G401.6 (cell line): Measurements from ENCODE around the gene GRK5.

Source experiments
- FAIRE-seq: peaks from 2 replicates; lab custom pipeline; 2012; peaks lifted over from hg19 to GRCh38; lab: Jason Lieb, UNC

Gene GRK5

DNA sequence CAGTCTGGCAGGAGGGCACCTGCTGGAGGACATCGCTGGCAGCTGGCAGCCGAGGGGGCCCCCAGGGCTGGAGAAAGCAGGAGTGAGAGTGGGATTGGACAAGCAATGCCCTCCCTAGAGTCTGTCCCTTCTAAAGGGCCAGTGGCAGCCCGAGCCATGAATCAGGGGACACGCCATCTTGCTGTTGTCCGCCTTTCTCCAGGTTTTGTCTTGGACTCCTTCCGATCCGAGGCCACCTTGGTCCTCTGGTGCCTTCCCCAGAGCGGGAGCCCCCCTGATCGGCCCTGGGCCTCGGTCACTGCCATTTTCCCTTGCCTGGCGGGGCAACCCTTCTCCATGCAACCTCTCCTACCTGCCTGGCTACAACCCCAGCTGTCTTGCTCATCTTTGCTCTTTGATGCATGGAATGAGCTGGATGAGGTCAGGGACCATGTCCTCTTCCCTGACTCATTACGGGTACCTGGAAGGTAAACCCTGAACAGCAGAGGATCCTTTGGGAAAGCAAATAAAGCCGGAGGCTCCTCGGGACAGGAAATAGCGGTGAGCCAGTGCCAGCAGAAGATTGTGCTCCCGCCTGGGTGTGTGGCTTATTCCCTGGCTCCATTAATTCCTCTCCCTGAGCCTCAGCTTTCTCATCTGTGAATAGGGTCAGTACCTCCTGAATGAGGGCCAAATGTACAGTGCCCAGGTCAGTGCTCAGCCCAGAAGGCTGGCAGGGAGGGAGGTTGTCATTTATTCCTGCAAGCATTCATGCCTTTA is 112.0 kb downstream of the GRK5 start:
- FAIRE-seq = no peak

DNA sequence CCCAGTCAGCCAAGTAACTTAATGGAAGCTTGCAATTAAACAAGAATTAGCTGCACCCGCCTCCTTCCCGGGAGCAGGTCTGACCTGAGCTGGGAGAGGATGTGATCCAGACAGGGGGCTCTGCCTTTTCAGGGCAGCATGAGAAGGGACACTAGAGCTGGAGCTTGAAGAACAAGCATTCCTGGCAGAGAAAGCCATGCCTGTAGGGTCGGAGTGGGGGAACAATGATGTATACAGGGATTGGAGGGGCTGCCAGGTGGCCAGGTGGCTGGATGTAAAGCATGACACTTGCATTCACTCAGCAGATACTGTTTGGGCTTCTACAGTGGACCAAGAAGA is 112.5 kb downstream of the GRK5 start:
- no peak for FAIRE-seq

DNA sequence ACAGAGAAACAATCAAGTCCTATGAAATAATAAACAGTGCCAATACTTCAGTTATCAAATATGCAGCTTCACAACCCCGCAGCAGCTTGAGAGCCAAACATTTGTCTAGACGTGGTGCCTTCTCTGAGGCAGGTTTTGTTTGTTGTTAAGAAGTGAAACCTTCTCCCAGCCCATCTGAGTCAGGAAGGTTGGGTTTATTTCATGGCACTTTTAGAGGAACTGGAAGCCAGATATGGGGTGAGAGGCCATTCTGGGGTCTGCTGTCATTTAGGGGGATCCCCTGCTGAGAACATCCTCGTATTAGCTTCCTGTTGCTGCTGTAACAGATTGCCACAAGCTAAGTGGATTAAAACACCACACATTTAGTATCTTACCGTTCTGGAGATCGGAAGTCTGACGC is 113.6 kb downstream of the GRK5 start:
- FAIRE-seq = no peak

DNA sequence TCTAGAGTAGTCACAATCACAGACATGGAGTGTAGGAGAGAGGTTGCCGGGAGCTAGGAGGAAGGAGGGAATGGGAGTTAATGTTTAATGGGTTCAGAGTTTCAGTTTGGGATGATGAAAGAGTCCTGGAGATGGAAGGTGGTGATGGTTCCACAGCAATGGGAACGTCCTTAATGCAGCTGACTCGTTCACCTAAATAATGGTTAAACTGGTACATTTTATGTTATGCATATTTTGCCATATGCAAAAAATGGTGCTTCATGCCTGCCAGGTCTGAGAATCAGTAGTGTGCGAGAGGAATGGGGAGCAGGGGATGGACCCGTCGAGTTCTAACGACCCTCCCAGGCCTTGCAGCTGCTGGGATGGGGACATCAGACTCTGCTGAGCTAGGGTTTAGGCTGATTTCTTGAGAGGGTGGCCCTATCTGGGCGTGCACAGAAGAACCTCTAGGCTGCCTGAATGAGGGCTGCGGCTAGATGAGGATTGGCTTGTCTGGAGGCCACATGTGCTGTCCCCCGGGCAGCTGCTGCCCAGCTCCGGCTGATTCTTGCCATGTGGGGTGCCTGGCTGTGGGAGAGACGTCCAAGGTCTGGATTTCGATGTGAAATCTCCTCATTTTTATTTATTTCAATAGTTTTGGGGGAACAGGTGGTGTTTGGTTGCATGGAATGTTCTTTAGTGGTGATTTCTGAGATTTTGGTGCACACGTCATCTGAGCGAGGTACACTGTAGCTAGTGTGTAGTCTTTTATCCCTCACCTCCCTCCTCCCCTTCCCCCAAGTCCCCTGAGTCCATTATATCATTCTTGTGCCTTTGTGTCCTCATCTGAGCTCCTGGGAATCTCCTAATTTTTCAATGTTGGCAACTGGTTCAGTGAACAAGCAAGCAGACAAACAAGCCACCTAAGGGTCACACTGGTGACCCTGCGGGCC is 116.0 kb downstream of the GRK5 start:
- no peak for FAIRE-seq

DNA sequence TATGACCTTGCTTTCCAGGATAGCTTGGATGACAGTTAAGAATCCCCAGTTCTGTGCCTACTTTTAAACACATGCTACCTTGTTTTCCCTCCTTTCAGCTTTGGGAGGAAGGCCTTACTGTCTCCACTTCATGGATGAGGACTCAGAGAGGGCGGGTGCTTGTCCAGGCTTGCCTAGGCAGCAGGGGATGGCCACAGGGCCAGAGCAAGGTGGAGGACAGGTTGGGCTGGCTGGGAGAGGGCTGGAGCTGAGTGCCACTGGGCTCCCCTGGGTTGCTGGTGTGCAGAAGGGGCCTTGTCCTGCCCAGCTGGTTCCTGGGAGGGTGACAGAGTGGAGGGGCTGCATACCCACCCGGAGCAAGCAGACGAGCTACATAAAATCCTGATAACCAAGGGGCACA is 117.8 kb downstream of the GRK5 start:
- no peak for FAIRE-seq

DNA sequence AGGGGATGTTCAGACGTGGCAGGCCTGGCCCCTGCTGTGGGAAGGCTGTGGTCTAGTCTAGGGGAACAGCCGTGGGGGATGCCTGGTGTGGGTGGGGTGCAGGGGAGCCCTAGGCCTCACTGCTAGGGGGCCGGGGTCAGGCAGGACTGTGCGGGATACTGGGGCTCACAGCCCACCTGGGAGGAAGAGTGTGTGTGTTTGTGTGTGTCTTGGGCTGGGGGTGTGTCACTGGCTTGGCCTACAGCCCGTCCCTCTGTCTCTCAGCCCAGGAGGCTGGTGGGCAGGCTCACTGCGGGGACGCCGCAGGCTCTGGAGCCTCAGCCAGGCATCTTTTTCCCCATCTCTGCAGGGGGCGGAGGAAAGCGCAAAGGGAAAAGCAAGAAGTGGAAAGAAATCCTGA is 118.8 kb downstream of the GRK5 start:
- no peak for FAIRE-seq

DNA sequence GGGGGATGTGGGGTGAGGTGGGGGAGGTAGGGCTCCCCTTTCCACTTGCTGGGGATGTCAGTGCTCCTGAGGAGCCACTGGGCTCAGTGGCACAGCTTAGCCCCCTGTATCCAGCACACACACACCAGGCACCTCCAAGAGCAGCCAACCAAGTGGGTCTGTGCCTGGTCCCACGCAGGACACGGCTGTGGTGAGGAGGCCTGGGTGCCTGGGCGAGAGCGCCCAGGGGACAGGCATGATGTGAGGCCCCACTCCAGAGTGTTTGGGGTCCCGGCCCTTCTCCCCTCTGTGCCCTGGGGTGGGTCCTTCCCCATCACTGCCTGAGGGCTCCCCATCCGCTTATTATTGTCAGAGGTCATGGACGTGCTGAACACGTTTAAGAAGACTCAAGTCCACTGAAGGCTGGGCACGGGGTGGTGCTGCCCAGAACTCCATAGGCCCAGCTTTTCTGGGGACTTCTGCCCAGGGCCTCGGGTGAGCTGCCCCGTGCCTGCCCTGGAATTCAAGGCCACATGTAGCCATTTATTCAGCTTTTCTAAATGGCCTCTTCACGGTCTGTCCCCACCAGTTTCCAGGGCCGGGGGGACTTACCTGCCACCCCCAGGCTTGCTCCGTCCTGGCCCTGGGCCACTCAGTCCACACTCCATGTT is 119.8 kb downstream of the GRK5 start:
- FAIRE-seq = no peak

DNA sequence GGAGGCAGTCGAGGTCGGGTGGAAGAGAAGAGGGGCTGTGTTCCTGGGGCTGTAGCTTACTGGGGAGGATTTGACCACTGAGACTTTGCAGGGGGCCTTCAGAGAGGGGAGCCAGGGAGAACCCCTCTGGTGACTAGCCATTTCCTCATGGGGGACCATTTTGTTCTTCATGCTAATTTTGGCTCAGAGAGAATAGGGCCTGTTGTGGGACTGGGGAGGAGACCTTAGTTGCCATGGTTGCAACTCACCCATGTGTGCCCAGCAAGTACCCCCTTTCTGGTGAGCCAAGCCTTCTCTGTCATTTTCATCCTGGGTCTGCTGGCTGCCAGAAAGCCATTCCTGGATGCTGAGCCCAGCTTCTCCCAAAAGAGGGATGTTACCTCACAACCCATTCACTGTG is 120.9 kb downstream of the GRK5 start:
- FAIRE-seq = no peak

DNA sequence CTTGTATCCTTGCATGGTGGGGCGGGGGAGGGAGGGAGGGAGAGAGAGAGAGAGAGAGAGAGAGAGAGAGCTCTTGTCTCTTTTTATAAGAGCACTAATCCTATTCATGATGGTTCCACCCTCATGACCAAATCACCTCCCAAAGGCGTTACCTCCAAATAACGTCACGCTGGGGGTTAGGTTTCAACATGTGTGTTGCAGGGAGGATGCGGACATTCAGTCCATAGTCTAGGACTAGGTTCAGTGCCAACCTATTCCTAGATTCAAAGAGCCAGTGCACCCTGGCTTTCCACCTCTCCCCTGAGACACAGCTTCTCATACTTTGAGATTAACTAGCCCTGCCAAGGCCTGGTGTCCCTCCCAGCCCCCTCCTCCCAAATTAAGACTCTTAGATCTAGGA is 123.0 kb downstream of the GRK5 start:
- no peak for FAIRE-seq

DNA sequence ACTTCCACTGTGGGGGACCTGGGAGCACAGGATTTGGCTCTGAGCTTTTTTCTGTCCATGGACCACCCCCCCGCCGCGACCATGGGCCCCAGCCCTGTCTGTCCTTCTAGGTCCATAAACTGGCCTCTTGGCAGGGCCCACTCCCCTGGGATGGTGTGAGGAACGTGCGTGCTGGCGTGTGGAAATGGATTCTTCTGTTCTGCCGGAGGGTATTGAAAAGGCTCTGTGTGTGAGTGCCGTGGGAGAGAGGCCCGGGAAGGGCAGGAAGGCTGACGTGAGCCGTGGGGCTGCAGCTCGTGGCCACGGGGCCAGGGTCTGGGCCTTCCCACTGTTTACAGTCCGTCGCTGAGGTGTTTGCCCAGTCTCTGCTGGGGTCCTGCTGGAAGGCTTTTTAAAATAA is 123.7 kb downstream of the GRK5 start:
- no peak for FAIRE-seq

DNA sequence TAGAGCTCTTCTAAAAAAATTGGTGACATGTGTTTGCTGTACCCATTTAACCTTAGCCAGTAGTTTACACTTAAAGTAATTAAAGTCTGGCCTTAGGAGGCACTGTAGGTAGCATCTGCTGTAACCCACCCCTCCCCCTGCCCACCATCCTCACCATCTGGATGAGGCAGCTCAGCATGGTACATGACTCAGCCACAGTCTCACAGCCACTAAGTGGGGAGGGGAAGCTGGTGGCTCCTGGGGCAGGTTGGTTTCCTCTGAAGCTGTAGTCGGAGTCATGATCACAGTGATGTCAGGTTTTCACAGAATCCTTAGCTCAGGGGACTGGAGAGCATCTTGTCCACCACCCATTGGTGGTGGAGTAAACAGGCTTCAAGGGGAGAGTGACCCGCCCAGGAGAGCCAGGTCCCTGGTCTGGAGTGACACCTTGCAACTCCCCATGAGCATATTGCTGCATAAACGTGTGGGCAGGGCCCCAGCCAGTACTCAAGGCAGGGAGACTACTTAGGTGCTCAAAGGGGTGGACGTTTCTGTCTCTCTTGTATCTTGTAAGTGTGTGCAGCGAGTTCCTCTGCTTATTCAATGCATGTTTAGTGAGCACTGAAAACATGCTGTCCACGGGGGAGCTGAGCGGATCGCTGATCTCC is 125.9 kb downstream of the GRK5 start:
- no peak for FAIRE-seq

DNA sequence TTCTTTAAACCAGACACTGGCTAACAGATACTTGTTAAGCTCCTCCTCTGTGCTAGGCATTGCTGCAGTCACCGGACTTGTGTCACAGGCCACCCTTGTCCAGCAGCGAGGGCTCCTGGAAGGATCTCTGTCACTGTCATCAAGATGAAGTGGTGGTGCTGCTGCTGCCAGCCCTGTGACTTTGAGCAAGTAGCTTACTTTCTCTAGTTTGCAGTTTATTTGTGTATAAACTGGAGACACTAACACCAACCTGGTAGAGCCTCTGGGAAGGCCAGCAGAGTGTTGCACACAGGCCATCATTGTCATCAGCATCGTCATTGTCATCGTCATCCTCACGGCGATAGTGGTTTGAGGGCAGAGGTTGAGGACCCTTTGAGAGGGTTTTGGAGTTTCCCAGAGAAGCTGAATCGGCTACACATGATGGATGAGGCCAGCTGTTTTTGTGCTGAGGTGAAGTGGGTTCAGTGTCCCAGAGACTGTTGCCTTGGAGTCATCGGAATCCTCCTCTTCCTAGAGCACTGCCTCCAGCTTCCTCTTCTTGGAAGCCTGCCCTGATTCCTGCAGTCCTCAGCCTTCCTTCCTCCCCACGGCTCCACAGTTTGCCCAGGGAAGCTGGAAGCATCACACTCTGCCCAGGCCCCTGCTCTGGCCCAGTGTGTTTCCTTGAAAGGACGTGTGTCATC is 128.4 kb downstream of the GRK5 start:
- FAIRE-seq = no peak

DNA sequence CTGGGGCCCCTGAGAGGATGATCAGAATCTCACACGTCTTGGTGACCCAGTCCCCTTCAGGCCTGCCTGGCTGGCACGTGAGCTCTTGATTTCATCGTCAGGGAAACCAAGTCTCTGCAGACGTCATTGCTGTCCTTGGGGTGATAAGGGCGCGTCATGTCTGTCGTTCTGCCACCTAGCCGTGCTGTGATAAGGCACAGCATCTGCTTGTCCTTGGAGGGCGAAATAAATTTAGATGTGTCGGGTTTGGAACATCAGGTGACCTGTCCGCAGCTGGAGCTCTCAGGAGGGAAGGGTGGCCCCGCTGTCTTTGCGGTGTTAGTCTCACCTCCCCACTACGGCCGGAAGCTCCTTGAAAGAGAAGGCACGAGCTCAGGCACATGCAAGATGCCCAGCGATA is 129.2 kb downstream of the GRK5 start:
- no peak for FAIRE-seq

DNA sequence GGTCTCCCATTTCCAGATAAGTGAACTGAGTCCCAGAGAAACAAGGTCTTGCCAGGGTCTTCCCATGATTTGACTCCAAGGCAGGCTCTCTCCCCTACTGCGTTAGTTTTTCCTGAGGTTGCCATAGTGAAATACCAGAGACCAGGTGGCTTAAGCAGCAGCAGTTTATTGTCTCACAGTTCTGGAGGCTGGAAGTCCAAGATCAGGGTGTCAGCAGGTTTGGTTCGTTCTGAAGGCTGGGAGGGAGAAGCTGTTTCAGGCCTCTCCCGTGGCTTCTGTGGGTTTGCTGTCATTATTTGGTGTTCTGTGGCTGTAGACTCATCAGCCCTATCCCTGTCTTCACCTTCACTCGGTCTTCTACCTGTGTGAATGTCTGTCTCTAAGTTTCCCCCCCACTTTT is 129.9 kb downstream of the GRK5 start:
- no peak for FAIRE-seq

DNA sequence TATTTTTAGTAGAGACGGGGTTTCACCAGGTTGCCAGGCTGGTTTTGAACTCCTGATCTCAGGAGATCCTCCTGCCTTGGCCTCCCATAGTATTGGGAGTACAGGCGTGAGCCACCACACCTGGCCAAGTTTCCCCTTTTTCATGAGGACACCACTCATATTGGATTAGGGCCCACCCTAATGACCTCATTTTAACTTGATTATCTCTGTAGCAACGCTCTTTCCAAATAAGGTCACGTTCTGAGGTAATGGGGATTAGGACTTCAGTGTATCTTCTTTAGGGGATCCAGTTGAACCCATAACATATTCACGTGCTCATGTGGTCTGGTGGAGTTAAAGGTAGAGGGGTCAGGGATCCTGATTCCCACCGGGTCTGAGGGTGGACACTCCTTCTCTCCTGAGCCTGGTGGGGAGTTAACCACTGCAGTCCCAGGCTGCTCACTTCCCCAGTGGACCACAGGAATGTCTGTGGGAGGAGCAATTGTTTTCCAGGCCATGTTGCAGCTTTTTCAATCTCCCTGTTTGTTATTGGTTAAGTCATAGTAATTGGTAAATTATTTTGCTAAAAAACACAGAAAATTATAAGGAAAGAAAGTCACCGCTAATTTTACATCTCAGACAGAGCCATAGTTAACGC is 130.5 kb downstream of the GRK5 start:
- no peak for FAIRE-seq

DNA sequence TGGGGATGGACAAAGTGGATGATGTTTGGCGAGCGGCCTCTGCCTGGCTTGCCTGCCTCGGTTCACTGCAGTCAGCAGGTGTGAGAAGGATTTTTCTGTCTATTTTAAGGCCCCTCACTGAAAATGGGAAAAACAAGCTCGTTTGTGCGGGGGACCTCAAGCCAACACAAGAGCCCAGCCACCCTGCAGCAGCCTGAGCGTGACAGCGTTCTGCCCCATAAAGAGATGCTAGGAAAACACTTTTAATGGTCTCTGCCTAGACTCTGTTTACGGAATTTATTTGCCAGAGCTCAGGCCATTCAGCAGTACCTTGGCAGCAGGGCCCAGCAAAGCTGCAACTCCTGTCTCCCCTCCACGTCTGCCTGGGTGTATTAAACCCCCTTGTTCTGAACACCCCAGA is 131.7 kb downstream of the GRK5 start:
- no peak for FAIRE-seq

DNA sequence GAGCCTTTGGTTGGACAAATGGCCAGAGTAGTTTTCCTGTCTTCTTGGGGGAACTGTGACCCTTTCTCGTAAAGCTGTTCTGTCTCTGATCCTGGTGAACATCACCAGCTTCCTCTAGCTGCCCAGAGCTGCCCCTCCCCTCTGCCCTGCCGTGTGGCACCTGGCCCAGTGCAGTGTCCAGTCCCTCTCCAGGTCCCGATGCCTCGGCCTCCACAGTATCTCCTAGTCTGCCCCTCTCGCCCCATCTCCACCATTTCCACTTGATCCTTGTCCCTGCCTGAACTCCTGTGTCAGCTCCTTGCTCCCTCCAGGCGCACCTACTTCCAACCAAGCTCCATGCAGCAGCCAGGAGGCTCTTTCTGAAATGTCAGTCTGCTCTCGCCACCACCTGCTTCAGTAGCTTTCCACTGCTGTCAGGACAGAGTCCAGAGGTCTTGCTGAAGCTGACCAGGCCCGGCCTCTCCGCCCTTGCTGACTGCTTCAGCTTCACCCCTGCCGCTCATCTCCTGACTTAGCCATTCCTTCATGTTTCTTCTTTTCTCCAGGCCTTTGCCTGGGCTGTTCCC is 133.6 kb downstream of the GRK5 start:
- no peak for FAIRE-seq

DNA sequence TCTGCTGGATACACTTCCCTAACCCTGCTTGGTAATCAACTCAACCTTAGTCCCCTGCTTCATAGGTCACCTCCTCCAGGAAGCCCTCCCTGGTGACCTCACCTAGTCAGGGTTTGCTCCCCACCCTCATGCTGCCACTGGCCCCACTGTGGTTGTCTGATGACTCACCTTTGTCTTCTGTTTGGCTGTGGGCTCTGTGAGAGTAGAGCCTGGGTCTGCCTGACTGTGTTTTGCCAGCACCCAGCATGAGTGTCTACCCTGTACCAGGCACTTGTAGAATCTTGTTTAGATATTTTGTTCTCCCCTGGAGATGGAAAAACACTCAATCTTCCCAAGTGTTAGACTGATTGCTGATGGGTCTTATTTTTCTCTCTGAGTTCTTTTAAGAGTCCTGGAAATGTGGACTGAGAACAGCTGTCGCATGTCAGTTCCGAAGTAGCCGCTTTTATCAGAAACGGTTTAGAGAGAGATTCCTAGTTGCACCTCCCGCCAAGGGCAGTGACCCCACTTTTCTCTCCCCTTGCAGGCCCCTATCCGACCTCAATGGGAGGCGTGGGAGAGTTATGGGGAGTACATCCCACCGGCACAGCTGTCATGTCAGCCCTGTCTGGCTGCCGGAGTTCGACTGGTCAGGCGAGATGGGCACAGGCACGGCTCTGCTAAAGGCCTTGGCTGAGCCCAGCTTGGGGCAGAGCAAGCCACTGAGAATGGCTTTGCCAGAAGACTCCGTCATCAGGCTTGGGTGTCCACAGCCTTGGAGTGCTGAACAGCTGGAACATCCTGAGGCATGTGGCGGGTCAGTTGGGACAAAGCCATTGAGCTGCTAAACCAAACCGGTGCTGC is 134.3 kb downstream of the GRK5 start:
- FAIRE-seq = no peak

DNA sequence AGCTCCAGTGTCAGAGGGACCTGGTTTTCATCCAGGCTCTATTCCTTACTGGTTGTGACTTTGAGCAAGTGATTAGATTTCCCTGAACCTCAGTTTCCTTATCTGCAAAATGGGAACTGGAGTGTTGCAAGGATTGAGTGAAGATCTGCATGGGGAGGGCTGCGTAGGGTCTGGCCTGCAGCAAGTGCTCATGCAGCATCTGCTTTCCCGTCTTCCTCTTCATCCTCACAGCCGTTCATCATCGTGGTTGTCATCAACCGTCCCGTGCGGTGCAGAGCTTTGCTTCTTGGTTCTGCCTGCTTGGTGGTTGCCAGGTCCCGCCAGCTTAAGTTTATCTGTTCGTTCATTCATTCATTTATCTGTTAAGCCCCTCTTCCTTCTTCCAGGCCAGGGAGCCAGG is 135.0 kb downstream of the GRK5 start:
- no peak for FAIRE-seq

DNA sequence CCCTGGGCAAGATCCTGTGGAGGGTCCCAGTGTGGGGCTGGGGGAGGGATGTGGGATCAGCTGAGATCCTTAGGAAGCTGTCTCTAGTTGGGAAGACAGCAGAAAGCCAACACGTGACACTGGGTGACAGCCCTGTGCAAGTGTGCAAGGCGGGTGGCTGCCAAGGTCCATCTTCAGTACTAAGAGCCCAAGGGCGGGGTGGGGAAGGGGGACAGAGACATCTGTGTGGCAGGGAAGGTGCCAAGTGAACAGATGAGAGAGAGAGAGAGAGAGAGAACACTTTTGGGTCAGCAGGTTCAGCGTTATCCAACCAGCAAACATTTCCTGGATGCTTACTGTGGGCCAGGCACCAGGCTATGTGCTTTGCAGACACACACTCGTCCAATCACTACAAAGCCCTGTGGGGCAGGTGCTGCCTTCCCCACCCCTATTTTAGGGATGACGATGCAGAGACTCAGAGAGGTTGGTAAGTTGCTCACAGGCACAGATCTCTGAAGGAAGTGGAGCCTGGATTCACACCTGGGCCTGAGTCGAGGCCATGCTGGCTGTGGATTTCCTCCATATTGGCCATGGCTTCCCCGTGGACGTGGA is 135.7 kb downstream of the GRK5 start:
- FAIRE-seq = no peak
